WERI-Rb-1 (cell line): ENCODE results near the gene TRA2B.

ENCODE experiments used
- DNase-seq: peaks from one replicate; pipeline ENCODE4 v3.0.0-alpha.2; 2020
- H3K27ac ChIP-seq: fragments of 250-450 bp; sonication (Bioruptor Pico); 2 replicates; pipeline ENCODE4 v1.5.1; 2020; ENCODE audit warnings: mild to moderate bottlenecking, moderate library complexity
- H3K27me3 ChIP-seq: fragments of 250-450 bp; sonication (Bioruptor Pico); 2 replicates; pipeline ENCODE4 v1.5.1; 2021; ENCODE audit warnings: mild to moderate bottlenecking, low read depth, moderate library complexity; ENCODE audit not compliant: insufficient read depth, severe bottlenecking
- H3K36me3 ChIP-seq: fragments of 250-450 bp; sonication (Bioruptor Pico); 2 replicates; pipeline ENCODE4 v1.5.1; 2020; ENCODE audit warnings: mild to moderate bottlenecking, moderate library complexity
- H3K4me3 ChIP-seq: 2 replicates; pipeline ENCODE4 v1.5.1; 2011; ENCODE audit warnings: low read depth, mild to moderate bottlenecking, control low read depth, low read length
- H3K9me3 ChIP-seq: fragments of 250-450 bp; sonication (Bioruptor Pico); 2 replicates; pipeline ENCODE4 v1.5.1; 2021; ENCODE audit warnings: mild to moderate bottlenecking, moderate library complexity; ENCODE audit not compliant: severe bottlenecking
- CTCF ChIP-seq: IDR thresholded peaks from 2 replicates; pipeline ENCODE4 v1.5.1; 2011; ENCODE audit warnings: low read depth, mild to moderate bottlenecking, control low read depth, inconsistent platforms, low read length

TRA2B gene

DNA sequence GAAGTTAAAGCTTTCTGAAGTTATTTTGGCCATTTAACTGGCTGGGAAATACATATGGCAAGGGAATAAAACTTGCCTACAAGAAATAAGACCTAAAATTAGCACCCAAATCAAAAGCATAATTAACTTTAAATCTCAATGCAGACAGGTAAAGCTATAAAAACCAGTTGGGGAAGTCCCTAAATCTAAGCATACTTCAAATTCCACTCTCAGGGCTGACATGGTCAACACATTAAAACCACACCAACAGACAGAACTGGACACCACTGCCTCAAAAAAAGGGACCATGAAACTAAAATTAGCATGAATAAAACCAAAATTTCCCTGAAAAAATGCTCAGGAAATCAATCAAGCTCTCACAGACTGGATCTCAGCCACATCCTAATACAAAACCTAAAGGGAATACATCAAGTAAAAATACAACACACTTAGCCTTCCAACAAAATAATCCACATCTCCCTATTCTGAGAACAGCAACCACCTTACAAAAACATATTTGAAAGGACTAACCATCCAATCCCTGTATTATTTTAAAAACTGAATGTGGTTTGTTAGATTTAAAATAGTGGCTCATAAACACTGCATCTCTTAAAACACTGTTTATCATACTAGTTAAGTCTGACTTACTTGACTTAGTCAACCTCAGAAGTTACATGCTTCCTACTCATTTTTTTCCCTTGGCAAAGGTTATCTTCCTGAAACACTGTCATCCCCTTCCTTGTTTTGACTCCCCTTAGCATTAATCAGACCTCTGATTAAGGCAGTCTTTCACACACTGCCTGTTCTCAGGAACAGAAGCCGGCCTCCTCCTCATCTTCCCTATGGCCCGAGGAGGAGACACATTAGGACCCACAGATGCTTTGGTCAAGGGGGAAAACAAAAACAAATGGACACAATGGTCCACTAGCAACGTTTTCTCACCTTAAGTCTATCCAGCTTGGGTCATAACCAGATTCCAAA is 8.3 kb downstream of the TRA2B start:
- no peak for TF ChIP-seq CTCF
- no peaks in the 10 kb centered on the region for H3K27me3 ChIP-seq
- H3K4me3 ChIP-seq, result no peak overlapping the region
- no peak for DNase-seq
- H3K27ac ChIP-seq, result no peak overlapping the region
- H3K9me3 ChIP-seq, result no peaks in the 10 kb centered on the region
- H3K36me3 ChIP-seq, result peaks cover 93% of the 10 kb centered on the region

- Histone ChIP-seq H3K9me3 (no peaks in the 10 kb centered on the region), H3K27me3 (no peaks in the 10 kb centered on the region), H3K36me3 (peaks cover 96% of the 10 kb centered on the region), H3K4me3 (no peak overlapping the region), H3K27ac (no peak overlapping the region)
- TF ChIP-seq CTCF, result no peak
- no peak for DNase-seq
Observed at GRCh38 chr3:185928496-185928895, 9.3 kb downstream of the TRA2B start.

DNA sequence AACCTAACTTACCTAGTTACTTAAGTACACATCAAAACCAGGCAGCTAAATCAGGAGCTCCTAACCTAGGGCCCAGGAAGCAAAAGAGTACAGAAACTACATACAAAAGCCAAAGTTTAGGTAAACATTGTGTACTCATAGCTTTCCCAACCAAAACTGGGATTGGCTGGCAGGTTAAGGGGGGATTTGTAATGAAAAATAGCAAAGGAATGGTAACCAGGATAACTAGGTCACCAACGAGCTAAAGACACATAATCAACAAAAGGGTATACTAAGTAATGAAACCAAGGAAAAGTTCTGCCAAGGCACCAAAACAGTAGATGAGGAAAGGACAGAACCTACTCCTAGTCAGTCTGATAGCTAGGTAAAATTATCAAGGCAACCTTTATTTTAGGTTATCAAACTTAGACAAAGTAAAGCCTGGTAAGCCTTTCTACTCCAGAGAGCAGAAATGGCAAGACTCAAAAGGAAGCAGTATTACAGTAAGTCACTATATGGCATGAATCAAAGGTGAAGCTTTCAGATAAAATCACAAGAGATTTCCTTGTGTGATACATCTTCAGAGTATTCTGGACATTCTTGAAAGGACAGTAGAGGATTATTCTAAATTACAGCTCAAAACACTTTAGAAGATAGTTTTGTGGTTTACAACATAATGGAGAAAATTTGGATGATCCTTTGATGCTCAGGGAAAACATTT is 10.2 kb downstream of the TRA2B start:
- Histone ChIP-seq H3K36me3 (peaks cover 97% of the 10 kb centered on the region), H3K9me3 (no peaks in the 10 kb centered on the region), H3K27me3 (no peaks in the 10 kb centered on the region), H3K27ac (no peak overlapping the region), H3K4me3 (no peak overlapping the region)
- no peak for DNase-seq
- TF ChIP-seq CTCF, result no peak

DNA sequence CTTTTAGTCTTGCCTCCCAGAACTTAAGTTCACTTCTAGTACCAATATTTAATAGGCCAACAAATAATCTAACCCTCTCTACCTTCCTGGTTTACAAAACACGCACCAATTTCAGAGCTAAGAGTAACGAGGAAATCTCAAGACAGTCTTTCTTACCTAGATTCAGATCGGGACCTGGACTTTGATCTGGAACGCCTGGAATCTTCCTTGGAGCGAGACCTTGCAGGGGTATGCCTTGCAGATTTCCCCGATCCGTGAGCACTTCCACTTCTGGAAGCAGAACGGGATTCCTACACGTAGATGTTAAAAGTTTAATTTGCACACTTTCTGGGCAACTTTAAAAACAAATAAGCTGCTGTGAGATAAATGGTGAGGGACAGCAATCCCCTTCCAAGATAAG is 11.4 kb downstream of the TRA2B start:
- H3K4me3 ChIP-seq, result no peak overlapping the region
- TF ChIP-seq CTCF, result no peak
- H3K36me3 ChIP-seq, result peaks cover 100% of the 10 kb centered on the region
- H3K9me3 ChIP-seq, result no peaks in the 10 kb centered on the region
- H3K27ac ChIP-seq, result no peak overlapping the region
- no peaks in the 10 kb centered on the region for H3K27me3 ChIP-seq
- DNase-seq, result no peak

DNA sequence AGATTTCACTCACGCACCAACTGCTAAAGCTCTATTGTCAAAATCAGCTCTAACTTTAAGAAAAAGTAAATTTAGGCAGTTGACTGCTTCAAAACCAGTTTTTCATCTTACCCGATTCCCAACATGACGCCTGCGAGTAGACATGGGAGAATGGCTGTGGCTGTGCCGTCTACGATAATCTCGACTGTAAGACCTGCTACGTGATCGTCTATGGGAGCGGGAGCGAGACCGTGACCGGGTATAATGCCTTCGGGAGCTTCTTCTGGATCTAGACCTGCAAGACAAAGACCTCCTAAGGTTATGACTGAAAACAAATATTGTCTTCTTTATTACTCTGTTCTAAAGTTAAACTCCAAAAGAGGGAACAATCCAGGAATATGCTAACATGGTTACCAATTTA is 12.5 kb downstream of the TRA2B start:
- Histone ChIP-seq H3K27ac (no peak overlapping the region), H3K4me3 (no peak overlapping the region), H3K36me3 (peaks cover 100% of the 10 kb centered on the region), H3K9me3 (no peaks in the 10 kb centered on the region), H3K27me3 (no peaks in the 10 kb centered on the region)
- no peak for TF ChIP-seq CTCF
- no peak for DNase-seq
